ENCODE data around the gene PCDHGA5.
"Not testable (repeated sequence)": the region's sequence is repeated elsewhere in the genome, so short reads cannot be mapped to it uniquely, and the experiment has no call there.

Gene PCDHGA5

DNA sequence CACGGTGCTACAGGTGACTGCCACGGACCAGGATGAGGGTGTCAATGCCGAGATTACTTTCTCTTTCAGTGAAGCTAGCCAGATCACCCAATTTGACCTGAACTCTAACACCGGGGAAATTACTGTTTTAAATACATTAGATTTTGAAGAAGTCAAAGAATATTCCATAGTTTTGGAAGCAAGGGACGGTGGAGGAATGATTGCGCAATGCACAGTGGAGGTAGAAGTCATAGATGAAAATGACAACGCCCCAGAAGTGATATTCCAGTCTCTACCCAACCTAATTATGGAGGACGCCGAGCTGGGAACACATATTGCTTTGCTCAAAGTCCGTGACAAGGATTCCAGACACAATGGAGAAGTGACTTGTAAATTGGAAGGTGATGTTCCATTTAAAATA lies 24.7 kb downstream of the PCDHGA5 start:
- DNase-seq, result no peak

DNA sequence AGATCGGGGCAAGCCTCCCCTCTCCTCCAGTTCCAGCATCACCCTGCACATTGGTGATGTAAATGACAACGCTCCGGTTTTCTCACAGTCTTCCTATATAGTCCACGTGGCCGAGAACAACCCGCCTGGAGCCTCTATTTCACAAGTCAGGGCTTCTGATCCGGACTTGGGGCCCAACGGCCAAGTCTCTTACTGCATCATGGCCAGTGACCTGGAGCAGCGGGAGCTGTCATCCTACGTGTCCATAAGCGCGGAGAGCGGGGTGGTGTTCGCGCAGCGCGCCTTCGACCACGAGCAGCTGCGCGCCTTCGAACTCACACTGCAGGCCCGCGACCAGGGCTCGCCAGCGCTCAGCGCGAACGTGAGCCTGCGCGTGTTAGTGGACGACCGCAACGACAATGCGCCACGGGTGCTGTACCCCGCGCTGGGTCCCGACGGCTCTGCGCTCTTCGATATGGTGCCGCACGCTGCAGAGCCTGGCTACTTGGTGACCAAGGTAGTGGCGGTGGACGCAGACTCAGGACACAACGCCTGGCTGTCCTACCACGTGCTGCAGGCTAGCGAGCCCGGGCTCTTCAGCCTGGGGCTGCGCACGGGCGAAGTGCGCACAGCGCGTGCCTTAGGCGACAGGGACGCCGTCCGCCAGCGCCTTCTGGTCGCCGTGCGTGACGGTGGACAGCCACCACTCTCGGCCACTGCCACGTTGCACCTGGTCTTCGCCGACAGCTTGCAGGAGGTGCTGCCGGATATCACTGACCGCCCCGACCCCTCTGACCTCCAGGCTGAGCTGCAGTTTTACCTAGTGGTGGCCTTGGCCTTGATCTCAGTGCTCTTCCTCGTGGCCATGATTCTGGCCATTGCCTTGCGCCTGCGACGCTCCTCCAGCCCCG lies 25.4 kb downstream of the PCDHGA5 start:
- no peak for DNase-seq

DNA sequence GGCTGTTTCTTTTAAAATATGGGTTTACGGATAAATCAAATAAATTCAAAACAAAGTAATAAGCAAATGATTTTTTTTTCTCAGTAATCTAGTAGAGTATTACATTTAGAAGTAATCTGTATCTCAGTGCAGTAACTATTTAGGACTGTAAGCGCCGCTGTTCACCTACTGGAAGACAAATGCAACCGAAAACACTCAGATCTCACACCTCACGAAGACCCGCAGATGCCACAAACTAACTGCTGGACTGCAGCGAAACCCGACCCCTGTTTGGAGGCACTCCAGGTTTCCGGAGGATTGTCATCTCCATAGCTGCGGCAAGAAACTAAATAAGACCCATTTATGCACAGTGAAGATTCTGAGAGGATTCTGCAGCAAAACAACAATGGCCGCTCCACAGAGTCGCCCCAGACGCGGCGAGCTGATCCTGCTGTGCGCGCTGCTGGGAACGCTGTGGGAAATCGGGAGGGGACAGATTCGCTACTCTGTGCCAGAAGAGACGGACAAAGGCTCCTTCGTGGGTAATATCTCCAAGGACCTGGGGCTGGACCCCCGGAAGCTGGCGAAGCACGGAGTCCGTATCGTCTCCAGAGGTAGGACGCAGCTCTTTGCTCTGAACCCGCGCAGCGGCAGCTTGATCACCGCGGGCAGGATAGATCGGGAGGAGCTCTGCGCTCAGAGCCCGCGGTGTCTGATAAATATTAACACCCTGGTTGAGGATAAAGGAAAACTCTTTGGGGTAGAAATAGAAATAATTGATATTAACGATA lies 28.7 kb downstream of the PCDHGA5 start, which contains the start of gene PCDHGA8:
Gene PCDHGA8, plus strand, starts transcription at position 205 of the 770 bp plus-strand sequence. Its CDS starts 181 bp downstream, at position 386.
- DNase-seq, result no peak

DNA sequence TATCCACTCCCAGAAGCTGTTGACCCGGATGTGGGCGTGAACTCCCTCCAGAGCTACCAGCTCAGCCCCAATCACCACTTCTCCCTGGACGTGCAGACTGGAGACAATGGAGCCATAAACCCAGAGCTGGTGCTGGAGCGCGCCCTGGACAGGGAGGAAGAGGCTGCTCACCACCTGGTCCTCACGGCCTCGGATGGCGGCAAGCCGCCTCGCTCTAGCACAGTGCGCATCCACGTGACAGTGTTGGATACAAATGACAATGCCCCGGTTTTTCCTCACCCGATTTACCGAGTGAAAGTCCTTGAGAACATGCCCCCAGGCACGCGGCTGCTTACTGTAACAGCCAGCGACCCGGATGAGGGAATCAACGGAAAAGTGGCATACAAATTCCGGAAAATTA lies 29.3 kb downstream of the PCDHGA5 start:
- DNase-seq, result no peak

DNA sequence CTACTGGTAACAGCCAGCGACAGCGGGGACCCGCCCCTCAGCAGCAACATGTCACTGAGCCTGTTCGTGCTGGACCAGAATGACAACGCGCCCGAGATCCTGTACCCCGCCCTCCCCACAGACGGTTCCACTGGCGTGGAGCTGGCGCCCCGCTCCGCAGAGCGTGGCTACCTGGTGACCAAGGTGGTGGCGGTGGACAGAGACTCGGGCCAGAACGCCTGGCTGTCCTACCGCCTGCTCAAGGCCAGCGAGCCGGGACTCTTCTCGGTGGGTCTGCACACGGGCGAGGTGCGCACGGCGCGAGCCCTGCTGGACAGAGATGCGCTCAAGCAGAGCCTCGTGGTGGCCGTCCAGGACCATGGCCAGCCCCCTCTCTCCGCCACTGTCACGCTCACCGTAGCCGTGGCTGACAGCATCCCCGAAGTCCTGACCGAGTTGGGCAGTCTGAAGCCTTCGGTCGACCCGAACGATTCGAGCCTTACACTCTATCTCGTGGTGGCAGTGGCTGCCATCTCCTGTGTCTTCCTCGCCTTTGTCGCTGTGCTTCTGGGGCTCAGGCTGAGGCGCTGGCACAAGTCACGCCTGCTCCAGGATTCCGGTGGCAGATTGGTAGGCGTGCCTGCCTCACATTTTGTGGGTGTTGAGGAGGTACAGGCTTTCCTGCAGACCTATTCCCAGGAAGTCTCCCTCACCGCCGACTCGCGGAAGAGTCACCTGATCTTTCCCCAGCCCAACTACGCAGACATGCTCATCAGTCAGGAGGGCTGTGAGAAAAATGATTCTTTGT lies 30.6 kb downstream of the PCDHGA5 start:
- not testable (repeated sequence) for DNase-seq

DNA sequence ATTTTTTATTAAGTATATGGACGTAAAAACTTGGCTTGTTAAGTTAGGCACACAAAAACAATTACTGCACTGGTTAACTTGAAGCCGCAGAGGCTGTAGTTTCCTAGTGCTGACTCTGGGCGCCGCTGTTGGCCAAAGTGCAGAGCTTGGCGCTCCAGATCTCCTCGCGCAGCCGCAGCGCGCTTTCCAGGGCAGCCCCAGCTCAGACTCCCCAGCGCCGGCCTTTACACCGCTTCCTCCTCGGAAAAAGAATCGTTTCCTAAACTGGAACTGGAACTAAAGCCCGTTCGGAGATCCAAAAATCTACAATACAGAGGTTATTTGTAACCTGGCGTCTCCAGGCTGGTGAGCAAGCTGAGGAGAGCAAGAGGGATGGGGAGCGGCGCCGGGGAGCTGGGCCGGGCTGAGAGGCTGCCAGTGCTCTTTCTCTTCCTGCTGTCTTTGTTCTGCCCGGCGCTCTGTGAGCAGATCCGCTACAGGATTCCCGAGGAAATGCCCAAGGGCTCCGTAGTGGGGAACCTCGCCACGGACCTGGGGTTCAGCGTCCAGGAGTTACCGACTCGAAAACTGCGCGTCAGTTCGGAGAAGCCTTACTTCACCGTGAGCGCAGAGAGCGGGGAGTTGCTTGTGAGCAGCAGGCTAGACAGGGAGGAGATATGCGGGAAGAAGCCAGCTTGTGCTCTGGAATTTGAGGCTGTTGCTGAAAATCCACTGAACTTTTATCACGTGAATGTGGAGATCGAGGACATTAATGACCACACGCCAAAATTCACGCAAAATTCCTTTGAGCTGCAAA lies 34.0 kb downstream of the PCDHGA5 start, which contains the start of gene PCDHGB5:
Gene PCDHGB5, plus strand, starts transcription at position 192 of the 796 bp plus-strand sequence. Its CDS starts 181 bp downstream, at position 373.
- DNase-seq, result not testable (repeated sequence)

DNA sequence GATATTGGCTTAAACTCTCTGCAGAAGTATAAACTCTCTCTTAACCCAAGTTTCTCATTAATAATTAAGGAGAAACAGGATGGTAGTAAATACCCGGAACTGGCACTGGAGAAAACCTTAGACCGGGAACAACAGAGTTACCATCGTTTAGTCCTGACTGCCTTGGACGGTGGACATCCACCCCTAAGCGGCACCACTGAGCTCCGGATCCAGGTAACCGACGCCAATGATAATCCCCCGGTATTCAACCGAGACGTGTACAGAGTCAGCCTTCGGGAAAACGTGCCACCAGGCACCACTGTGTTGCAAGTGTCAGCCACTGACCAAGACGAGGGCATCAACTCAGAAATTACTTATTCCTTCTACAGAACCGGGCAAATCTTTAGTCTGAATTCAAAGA lies 34.6 kb downstream of the PCDHGA5 start:
- DNase-seq, result no peak

DNA sequence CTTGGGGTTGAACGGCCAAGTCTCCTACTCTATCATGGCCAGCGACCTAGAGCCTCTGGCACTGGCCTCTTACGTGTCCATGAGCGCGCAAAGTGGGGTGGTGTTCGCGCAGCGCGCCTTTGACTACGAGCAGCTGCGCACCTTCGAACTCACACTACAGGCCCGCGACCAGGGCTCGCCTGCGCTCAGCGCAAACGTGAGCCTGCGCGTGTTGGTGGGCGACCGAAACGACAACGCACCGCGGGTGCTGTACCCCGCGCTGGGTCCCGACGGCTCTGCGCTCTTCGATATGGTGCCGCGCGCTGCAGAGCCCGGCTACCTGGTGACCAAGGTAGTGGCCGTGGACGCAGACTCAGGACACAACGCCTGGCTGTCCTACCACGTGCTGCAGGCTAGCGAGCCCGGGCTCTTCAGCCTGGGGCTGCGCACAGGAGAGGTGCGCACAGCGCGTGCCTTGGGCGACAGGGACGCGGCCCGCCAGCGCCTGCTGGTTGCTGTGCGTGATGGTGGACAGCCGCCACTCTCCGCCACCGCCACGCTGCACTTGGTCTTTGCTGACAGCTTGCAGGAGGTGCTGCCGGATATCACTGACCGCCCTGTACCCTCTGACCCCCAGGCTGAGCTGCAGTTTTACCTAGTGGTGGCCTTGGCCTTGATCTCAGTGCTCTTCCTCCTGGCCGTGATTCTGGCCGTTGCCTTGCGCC lies 35.7 kb downstream of the PCDHGA5 start:
- no peak for DNase-seq

DNA sequence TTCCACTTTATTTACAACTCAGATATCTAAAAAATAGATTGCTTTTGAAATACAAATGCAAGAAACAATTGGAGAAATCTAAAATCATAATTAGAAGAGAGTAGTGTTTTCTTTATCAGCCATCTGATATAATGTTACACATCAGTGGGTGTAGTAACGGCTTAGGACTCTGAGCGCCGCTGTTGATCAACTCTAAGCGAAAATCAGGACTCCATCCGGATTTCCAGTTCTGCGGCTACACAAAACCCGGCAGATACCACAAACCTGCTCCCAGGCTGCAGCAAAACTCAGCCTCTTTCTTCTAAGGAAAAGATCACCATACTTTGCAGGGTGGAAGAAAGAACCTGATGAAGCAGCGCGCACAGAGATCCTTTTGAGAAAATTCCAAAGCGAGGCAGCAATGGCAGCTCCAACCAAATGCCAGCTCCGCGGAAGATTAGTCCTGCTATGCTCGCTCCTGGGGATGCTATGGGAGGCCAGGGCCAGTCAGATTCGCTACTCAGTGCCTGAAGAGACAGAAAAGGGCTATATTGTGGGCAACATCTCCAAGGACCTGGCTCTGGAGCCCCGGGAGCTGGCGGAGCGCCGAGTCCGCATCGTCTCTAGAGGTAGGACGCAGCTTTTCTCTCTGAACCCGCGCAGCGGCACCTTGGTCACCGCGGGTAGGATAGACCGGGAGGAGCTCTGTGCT lies 38.7 kb downstream of the PCDHGA5 start, which contains the start of gene PCDHGA9:
Gene PCDHGA9, plus strand, starts transcription at position 226 of the 691 bp plus-strand sequence. Its CDS starts 175 bp downstream, at position 401.
- no peak for DNase-seq

DNA sequence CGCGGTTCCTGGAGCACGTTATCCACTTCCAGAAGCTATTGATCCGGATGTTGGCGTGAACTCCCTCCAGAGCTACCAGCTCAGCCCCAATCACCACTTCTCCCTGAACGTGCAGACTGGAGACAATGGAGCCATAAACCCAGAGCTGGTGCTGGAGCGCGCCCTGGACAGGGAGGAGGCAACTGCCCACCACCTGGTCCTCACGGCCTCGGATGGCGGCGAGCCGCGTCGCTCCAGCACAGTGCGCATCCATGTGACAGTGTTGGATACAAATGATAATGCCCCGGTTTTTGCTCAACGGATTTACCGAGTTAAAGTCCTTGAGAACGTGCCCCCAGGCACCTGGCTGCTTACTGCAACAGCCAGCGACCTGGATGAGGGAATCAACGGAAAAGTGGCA lies 39.4 kb downstream of the PCDHGA5 start:
- no peak for DNase-seq

DNA sequence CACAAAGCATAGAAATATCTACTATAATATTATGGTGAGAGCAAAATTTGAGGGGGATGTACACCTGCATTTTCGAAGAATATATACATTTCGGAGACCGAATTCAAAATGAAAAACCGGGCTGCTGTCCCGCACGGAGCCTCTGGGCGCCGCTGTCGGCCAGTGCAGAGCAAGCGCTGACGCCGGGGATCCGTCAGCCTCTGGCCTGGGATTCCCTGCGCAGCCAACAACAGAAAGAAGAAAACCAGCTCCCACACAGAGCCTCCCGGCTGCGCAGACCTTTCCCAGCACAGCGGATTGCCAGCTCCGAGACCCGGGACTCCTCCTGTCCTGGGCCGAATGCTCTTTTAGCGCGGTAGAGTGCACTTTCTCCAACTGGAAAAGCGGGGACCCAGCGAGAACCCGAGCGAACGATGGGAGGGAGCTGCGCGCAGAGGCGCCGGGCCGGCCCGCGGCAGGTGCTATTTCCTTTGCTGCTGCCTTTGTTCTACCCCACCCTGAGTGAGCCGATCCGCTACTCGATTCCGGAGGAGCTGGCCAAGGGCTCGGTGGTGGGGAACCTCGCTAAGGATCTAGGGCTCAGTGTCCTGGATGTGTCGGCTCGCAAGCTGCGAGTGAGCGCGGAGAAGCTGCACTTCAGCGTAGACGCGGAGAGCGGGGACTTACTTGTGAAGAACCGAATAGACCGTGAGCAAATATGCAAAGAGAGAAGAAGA lies 44.0 kb downstream of the PCDHGA5 start, which contains the start of gene PCDHGB6:
Gene PCDHGB6, plus strand, starts transcription at position 232 of the 716 bp plus-strand sequence. Its CDS starts 182 bp downstream, at position 414.
- not testable (repeated sequence) for DNase-seq

DNA sequence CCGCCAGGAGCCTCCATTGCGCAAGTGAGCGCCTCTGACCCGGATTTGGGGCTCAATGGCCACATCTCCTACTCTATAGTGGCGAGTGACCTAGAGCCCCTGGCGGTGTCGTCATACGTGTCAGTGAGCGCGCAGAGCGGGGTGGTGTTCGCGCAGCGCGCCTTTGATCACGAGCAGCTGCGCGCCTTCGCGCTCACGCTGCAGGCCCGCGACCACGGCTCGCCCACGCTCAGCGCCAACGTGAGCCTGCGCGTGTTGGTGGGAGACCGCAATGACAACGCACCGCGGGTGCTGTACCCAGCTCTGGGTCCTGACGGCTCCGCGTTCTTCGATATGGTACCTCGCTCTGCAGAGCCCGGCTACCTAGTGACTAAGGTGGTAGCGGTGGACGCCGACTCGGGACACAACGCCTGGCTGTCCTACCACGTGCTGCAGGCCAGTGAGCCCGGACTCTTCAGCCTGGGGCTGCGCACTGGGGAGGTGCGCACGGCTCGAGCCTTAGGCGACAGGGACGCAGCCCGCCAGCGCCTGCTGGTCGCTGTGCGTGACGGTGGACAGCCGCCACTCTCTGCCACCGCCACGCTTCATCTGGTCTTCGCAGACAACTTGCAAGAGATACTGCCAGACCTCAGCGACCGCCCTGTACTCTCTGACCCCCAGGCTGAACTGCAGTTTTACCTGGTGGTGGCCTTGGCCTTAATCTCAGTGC lies 45.8 kb downstream of the PCDHGA5 start:
- no peak for DNase-seq

DNA sequence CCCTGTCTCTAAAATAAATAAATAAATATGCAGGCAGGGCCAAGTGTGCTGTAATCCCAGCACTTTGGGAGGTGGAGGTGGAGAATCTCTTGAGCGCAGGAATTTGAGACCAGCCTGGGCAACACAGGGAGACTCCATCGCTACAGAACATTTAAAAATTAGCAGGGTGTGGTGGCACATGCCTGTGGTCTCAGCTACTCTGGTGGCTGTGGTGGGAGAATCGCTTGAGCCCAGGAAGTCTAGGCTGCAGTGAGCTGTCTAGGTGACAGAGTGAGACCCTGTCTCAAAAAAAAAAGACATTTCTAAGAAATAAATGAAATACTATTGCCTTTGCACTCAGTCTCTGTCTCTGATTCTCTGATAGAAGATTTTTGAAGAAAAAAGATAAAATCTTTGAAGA lies 47.6 kb downstream of the PCDHGA5 start:
- no peak for DNase-seq

DNA sequence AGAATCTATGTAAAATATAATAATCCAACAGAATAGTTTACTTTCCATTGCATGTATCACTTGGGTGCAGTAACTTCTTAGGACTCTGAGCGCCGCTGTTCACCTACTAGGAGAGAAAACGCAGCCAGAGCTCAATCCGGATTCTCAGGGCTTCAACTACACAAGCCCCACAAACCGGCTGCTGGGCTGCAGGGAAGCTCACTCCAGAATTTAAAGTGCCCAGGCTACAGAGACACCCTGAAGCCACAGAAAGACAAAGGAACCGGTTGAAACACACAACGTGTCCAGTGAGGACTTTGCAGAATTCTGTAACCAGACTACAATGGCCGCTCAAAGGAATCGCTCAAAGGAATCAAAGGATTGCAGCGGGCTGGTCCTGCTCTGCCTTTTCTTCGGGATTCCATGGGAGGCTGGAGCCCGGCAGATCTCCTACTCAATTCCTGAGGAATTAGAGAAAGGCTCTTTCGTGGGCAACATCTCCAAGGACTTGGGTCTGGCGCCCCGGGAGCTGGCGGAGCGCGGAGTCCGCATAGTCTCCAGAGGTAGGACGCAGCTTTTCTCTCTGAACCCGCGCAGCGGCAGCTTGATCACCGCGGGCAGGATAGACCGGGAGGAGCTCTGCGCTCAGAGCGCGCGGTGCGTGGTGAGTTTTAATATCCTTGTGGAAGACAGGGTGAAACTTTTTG lies 49.0 kb downstream of the PCDHGA5 start, which contains the start of gene PCDHGA10:
Gene PCDHGA10, plus strand, starts transcription at position 134 of the 686 bp plus-strand sequence. Its CDS starts 189 bp downstream, at position 323.
- DNase-seq, result no peak

DNA sequence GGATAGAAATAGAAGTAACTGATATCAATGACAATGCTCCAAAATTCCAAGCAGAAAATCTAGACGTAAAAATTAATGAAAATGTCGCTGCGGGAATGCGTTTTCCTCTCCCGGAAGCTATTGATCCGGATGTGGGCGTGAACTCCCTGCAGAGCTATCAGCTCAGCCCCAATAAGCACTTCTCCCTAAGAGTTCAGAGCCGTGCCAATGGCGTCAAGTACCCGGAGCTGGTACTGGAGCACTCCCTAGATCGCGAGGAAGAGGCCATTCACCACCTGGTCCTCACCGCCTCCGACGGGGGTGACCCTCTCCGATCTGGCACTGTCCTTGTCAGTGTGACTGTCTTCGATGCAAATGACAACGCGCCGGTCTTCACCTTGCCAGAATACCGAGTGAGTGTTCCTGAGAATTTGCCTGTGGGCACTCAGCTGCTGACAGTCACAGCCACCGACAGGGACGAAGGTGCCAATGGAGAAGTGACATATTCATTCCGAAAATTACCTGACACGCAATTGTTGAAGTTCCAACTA lies 49.6 kb downstream of the PCDHGA5 start:
- DNase-seq, result no peak

DNA sequence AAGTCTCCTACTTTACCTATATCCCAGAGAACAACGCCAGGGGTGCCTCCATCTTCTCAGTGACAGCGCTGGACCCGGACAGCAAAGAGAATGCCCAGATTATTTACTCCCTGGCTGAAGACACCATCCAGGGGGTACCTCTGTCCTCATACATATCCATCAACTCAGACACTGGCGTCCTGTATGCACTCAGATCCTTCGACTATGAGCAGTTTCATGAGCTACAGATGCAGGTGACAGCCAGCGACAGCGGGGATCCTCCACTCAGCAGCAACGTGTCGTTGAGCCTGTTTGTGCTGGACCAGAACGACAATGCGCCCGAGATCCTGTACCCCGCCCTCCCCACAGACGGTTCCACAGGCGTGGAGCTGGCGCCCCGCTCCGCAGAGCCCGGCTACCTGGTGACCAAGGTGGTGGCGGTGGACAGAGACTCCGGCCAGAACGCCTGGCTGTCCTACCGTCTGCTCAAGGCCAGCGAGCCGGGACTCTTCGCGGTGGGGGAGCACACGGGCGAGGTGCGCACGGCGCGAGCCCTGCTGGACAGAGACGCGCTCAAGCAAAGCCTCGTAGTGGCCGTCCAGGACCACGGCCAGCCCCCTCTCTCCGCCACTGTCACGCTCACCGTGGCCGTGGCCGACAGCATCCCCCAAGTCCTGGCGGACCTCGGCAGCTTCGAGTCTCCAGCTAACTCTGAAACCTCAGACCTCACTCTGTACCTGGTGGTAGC lies 50.7 kb downstream of the PCDHGA5 start:
- DNase-seq, result not testable (repeated sequence)

DNA sequence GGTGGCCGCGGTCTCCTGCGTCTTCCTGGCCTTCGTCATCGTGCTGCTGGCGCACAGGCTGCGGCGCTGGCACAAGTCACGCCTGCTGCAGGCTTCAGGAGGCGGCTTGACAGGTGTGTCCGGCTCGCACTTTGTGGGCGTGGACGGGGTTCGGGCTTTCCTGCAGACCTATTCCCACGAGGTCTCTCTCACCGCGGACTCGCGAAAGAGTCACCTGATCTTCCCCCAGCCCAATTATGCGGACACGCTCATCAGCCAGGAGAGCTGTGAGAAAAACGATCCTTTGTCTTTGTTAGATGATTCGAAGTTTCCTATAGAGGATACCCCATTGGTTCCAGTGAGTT lies 51.3 kb downstream of the PCDHGA5 start:
- not testable (repeated sequence) for DNase-seq
